NCI-H1105 treated with DMSO at 0.1 percent for 48 hours (cell line): ENCODE measurements around the gene ZBED2.

Source experiments
- DNase-seq: peaks from one replicate; lab custom pipeline; 2025; lab: John Stamatoyannopoulos, UW

Gene ZBED2

DNA sequence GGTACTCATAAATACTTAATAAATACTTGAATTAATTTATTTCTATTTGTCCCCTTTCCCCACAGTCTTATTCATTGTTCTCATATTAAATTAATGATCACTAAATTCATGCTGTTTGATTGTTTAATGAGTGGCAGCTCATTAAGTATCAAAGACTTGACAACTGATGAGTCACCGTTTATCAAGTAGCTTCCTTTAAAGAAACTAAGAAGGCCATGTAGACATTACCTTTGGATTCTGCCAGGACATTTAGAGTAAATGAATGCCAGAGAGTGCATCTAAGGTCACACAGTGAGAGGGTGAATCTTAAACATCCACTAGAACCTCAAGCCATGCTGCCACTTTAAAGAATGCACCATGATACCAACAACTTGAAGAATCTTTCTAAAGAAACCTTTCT is 23.9 kb downstream of the ZBED2 start:
- DNase-seq, result no peak

GRCh38 chr3:111570404-111571030 is 24.6 kb downstream of the ZBED2 start:
- no peak for DNase-seq

- DNase-seq, result no peak
Measured at GRCh38 chr3:111568911-111569310, 26.2 kb downstream of the ZBED2 start.

DNA sequence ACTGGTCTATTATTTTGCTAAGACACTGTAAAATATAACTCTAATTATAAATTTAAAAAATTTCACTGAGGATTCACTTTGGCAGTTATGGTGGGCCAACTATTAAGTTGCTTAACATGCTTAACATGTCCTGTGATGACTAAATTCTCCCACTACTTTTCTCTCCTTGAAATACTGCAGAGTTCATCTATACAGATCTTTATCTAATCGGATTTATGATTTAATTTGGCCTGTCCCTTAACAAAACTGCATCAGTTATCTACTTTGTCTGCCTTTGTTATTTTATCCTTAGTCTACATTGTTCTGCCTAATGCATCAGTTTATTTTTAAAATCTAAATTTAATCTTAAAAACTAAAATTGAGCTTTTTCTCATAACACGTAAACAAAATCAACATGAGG is 26.8 kb downstream of the ZBED2 start:
- no peak for DNase-seq

DNA sequence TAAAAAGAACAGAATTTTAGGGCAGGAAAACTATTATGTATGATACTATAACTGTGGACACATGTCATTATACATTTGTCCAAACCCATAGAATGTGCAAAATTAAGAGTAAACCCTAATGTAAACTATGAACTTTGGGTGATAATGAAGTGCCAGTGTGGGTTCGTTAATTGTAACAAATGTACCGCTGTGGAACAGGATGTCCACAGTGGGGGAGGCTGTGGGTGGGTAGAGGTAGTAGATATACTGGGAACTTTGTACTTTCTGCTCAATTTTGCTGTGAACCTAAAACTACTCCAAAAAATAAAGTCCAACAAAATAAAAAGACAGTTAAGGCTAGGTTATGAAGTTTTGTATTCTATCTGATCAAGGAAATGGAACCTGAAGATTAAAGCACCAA is 28.3 kb downstream of the ZBED2 start:
- no peak for DNase-seq

GRCh38 chr3:111561902-111562301 is 33.2 kb downstream of the ZBED2 start:
- peak; percentile 13 for DNase-seq

GRCh38 chr3:111548756-111549155 is 46.4 kb downstream of the ZBED2 start:
- no peak for DNase-seq

GRCh38 chr3:111548092-111548491 is 47.1 kb downstream of the ZBED2 start:
- DNase-seq, result no peak

DNA sequence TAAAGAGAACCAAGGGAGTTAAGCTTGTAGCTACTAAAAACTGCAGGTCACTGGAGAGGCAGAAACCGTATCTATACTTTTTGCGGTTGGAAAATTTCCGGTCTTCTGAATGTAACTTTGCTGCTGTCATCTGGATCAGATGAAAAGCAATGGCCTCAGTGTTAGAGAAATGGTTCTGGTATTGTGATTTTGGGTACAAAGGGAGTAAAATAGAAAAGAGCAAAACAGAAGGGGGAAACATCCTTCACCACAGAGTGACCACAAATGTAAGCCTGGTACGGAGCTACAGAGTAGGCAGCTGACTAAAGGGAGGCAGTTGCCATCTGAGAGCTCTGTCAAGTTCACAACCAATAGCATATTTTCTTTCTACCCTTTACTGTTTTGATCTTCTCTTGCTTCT is 47.5 kb downstream of the ZBED2 start:
- DNase-seq, result no peak

DNA sequence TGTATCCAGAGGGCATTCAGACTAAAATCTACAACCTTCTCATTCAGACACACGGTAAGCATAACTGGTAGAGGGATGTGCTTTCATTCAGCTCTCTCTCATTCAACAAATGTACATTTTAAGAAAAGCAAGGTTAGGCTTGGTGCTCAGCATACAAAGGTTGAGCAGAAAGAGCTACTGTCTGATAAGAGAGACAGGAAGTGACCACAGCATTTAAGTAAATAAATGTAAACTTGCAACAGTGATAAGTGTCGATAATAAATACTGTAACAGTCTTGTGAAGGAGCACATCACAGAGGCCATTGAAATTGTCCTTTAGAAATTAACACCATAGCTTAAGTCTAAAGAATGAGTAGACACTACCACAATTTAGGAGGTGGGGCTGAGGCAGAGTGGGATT is 49.8 kb downstream of the ZBED2 start:
- no peak for DNase-seq
